Activated CD4-positive, alpha-beta T cell treated with anti-CD3 and anti-CD28 coated beads for 24 hours (primary cell): ENCODE results near the gene ACAN.

ENCODE experiments used
- DNase-seq, 2 donors: peaks; one replicate each; pipeline ENCODE4 v3.0.0-alpha.2; 2020; ENCODE audit warnings: low read depth in 2 of 2

The ACAN gene

GRCh38 chr15:88842156-88842555 is 38.9 kb downstream of the ACAN start:
- DNase-seq, result no peak

GRCh38 chr15:88843334-88843733 is 40.1 kb downstream of the ACAN start:
- no peak for DNase-seq

- DNase-seq, result no peak
Observed at GRCh38 chr15:88844749-88845386, 41.6 kb downstream of the ACAN start.

- DNase-seq, result no peak
Observed at GRCh38 chr15:88845616-88846015, 42.4 kb downstream of the ACAN start.

GRCh38 chr15:88847144-88847543 is 43.9 kb downstream of the ACAN start:
- DNase-seq, result no peak

- DNase-seq, result no peak
Observed at GRCh38 chr15:88848203-88848602, 45.0 kb downstream of the ACAN start.

GRCh38 chr15:88849376-88850072 is 46.3 kb downstream of the ACAN start:
- no peak for DNase-seq

GRCh38 chr15:88852476-88852875 is 49.2 kb downstream of the ACAN start:
- no peak for DNase-seq

- no peak for DNase-seq
Observed at GRCh38 chr15:88858934-88859333, 55.7 kb downstream of the ACAN start.

GRCh38 chr15:88859550-88859949 is 56.3 kb downstream of the ACAN start:
- DNase-seq, result no peak

GRCh38 chr15:88860212-88860611 is 57.0 kb downstream of the ACAN start:
- DNase-seq, result no peak

- no peak for DNase-seq
Observed at GRCh38 chr15:88863412-88863811, 60.2 kb downstream of the ACAN start.

GRCh38 chr15:88864861-88865497 is 61.7 kb downstream of the ACAN start:
- no peak for DNase-seq

GRCh38 chr15:88865498-88866099 is 62.4 kb downstream of the ACAN start:
- no peak for DNase-seq

- no peak for DNase-seq
Observed at GRCh38 chr15:88866295-88866881, 63.2 kb downstream of the ACAN start.

- DNase-seq, result no peak
Observed at GRCh38 chr15:88871313-88871712, 68.1 kb downstream of the ACAN start.

- no peak for DNase-seq
Observed at GRCh38 chr15:88872106-88872505, 68.9 kb downstream of the ACAN start.

GRCh38 chr15:88872706-88873105 is 69.5 kb downstream of the ACAN start:
- no peak for DNase-seq

- DNase-seq, result no peak
Observed at GRCh38 chr15:88873786-88874185, 70.5 kb downstream of the ACAN start.

- no peak for DNase-seq
Observed at GRCh38 chr15:88874275-88874674, 71.0 kb downstream of the ACAN start.

- DNase-seq, result no peak
Observed at GRCh38 chr15:88874684-88875083, 71.4 kb downstream of the ACAN start.

GRCh38 chr15:88876573-88876972 is 73.3 kb downstream of the ACAN start:
- DNase-seq, result no peak
